Stimulated activated CD4-positive, alpha-beta T cell treated with anti-CD3 and anti-CD28 coated beads, Interleukin-15, amount 100 ng/mL, for 1 hour (primary cell): ENCODE measurements around the gene PRSS16.
"Not testable (repeated sequence)": the region's sequence is repeated elsewhere in the genome, so short reads cannot be mapped to it uniquely, and the experiment has no call there.

Source experiments
- DNase-seq, 2 donors: peaks; one replicate each; pipeline ENCODE4 v3.0.0-alpha.2; 2020; ENCODE audit warnings: low read depth in 1 of 2, low spot score in 1 of 2

Gene PRSS16

DNA sequence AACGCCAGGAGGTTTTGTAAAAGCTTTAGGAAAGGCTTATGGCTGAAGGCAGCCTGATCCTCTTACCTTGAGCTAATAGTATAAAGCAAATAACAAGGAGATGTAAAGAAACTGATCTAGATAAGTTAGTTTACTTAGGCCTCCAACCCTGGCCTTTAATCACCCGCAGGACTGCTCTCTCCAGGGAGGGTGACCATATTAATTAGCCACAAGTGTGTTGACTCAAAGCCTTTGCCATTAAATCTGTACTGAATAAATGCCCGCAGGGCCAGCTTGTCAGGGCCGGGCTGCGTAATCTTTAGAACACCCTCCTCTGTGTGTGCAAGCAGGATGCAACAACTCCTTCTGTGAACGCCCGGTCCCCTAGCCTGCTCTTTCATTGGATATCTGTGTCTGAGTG is 6.1 kb upstream of the PRSS16 start:
- no peak for DNase-seq

DNA sequence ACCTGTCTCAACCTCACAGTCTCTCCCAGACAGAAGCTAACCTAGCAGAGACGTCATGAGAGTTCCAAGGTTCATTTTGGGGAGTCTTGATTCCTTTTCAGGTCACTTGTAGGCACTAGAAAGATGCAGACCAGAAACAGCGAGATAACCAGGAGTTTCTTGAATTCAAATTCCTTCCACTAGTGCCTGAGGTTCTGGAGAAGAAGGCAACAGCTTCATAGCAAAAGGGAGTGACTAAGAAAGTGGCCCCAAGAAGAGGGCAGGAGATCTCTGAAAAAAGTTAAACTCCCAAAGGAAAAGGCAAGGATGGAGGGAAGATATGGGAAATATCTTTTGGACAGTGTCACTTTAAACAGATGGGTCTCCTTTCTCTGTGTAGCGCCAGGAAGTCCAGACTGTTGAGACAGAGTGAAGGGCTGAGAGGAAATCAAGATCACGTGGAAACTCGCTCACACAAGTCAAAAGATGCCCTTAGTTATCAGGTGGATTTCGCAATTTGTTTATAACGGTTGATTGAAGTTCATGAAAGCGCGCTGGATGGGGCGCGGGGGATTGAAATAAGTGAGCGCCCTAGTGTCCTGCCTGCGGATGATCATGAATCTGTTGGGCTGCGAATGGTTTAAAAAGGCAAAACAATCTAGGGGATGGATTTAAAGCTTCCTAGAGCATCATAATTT is 4.8 kb upstream of the PRSS16 start:
- DNase-seq = no peak

GRCh38 chr6:27248783-27249182 is 1.3 kb downstream of the PRSS16 start:
- no peak for DNase-seq

- DNase-seq = no peak
Observed at GRCh38 chr6:27250277-27251111, 3.0 kb downstream of the PRSS16 start.

GRCh38 chr6:27251112-27251605 is 3.7 kb downstream of the PRSS16 start:
- peak; percentile 9 to 39 for DNase-seq

DNA sequence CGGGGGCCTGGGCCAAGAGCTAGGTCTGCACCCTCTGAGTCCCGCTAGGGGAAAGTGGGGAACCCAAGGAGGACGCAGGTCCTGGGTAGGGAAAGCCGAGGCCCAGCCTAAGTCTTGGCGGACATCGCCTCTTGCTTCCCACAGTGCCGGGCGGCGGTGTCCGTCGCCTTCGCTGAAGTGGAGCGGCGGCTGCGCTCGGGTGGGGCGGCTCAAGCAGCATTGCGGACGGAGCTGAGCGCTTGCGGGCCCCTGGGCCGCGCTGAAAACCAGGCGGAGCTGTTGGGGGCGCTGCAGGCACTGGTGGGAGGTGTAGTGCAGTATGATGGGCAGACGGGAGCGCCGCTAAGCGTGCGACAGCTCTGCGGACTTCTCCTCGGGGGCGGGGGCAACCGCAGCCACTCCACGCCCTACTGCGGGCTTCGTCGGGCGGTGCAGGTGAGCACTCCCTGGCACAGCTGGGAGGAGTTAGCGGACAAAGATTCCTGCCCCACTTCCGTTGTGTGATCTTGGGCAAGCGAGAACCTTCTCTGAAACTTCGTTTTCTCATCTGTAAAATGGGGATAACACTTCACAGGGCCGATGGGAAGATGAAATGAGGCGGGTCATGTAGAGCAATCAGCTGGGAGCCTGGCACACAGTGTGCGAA is 4.2 kb downstream of the PRSS16 start:
- peak; percentile 15 to 40 for DNase-seq

DNA sequence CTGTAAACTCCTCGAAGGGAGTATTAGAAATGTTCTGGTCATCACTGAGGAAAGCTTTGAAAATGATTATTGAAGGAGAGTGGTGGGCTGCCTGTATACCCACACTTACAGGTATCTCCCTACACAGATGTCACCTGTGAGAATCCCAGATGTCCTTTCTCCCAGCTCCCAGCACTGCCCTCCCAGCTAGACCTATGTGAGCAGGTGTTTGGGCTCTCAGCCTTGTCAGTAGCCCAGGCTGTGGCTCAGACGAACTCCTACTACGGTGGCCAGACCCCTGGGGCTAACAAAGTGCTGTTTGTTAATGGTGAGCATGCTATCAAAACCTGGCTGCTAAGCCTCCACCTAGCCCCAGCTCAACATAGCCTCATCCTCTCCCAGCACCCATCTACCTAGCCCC is 7.1 kb downstream of the PRSS16 start:
- no peak for DNase-seq

- no peak for DNase-seq
Observed at GRCh38 chr6:27255866-27256265, 8.4 kb downstream of the PRSS16 start.

DNA sequence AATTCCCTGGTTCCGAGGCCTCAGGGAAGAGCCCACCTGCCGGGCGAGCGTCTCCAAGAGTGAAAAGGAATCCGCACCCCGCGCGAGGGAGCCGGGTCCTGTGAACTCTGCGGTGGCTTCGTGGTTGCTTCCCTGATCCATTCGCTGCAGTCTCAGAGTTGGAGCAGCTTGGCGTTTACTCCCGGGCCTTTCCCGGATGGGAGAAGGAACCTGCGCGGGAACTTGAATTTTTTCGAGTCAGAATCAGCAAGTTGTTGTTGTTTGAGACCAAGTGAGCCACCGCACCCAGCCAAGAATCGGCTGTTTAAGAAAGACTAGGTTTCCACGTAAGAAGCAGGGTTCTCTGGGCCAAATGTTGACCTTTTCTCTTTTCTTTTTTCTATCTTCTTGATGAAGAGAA is 12.9 kb downstream of the PRSS16 start:
- DNase-seq = no peak

- DNase-seq = no peak
Observed at GRCh38 chr6:27260836-27261375, 13.4 kb downstream of the PRSS16 start.

DNA sequence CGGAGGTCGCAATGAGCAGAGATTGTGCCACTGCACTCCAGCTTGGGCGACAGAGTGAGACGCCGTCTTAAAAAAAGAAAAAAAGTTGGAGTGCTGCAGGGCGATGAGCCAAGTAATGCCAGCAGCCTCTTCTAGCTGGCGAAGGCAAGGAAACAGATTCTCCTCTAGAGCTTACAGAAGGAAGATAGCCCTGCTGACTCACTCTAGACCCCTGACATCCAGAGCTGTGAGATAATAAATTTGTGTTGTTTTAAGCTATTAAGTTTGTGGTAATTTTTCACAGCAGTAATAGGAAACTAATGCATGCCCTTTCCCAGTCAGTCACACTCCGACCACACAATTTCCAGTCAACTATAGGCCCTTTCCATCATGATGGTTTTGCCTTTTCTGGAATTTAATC is 16.4 kb downstream of the PRSS16 start:
- no peak for DNase-seq

DNA sequence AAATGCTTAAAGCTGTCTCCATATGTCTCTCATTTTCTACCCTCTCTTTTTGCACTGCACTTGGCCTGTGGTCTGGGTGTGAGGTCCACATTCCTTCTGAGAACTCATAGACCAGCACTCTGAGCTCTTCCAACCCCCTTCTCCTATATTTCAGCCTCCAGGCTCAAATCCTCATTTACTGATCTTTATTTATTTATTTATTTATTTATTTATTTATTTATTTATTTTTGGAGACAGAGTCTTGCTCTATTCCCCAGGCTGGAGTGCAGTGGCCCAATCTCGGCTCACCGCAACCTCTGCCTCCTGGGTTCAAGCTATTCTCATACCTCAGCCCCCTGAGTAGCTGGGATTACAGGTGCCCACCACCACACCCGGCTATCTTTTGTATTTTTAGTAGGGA is 19.5 kb downstream of the PRSS16 start:
- not testable (repeated sequence) for DNase-seq

DNA sequence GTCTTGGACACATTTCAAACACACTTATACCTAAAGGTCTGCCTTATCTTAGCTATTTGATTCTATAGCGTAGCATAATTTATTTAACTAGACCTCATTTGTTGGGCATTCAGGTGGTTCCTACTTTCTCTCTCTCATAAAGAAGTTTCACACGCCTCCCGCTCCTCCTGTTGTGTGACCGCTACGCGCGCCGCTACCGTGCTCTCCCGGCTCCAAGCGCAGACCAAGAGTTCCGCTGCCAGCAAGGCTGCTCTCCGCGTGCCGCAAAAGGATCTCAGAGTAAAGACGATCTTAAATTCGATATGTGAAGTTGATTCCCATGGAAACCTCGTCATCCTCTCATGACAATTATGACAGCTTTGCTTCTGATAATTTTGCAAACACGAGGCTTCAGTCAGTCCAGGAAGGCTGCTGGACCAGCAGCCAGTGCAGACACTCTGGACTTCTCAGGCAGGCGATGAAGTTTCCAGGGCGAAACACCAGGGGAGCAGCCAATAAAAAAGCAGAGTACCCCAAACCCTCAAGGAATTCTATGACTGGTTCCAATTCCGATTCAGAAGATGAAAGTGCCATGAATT is 20.4 kb downstream of the PRSS16 start:
- no peak for DNase-seq

- DNase-seq = no peak
Observed at GRCh38 chr6:27268803-27269202, 21.3 kb downstream of the PRSS16 start.

GRCh38 chr6:27273783-27274182 is 26.3 kb downstream of the PRSS16 start:
- DNase-seq = no peak

GRCh38 chr6:27275025-27275956 is 27.8 kb downstream of the PRSS16 start:
- no peak for DNase-seq

DNA sequence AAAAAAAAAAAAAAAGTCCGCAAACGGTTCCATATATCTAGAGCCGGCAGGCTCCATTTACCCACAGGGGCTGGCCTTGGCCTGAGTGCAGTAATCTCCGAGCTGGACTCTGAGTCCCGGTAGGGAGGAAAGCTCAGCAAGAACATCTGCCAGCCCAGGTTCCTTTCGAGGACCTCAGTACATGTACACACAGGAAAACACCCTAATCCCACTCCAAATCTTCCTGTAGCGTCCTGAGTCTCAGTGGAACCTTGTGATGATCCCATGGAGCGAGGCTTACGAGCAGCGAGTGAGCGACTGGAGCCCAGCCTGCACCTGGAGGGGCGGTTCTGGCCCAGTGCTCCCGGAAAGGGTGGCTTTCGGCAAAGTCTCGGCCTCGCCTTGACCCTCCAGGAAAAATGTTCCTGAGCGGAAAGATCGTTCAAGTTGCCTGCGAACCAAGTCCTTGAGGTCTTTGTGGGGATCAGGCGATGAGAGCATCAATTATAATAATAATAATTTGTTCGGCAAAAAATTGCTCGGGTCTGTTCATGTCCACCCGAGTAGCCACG is 32.1 kb downstream of the PRSS16 start:
- DNase-seq = no peak

DNA sequence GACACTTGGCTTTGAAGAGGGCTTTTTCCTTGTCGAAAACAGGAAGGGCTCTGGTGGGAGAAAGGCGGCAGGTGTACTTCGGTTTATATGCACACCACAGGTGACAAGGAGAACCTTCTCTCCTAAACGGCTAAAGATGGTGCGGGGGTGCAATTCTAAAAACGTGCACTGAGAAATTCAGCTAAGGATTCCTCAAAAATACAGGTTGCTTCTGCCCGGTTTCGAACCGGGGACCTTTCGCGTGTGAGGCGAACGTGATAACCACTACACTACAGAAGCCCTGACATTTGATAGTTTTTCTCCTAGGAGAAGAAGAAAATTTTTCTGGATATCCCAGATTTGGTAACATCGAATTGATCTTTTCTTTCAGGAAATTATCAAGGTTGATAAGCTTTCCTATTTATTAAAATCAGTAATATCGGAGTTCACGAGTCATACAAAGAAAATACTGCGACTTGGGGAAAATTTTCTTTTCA is 32.6 kb downstream of the PRSS16 start:
- no peak for DNase-seq

GRCh38 chr6:27280540-27281000 is 33.1 kb downstream of the PRSS16 start:
- no peak for DNase-seq

GRCh38 chr6:27281105-27281539 is 33.6 kb downstream of the PRSS16 start:
- no peak for DNase-seq
